Right renal pelvis (tissue), 4 donors: ENCODE data around the gene PIP4K2B. TPM values are rescaled to one million over a fixed set of nuclear protein-coding genes. Genes with fewer than 3 reads are reported as not detected.
"Not testable (repeated sequence)": the region's sequence is repeated elsewhere in the genome, so short reads cannot be mapped to it uniquely, and the experiment has no call there.

Experiments
- DNase-seq, 4 donors: peaks; one replicate each; pipeline ENCODE4 v3.0.0-alpha.2; 2013; ENCODE audit warnings: low read depth in 4 of 4, low spot score in 3 of 4, missing footprints in 1 of 4
- polyA plus RNA-seq, 4 donors: library from polyadenylated mRNA; unstranded; fragments of 120-200 nt; gene quantifications; one replicate each; pipeline ENCODE4 v1.2.1, GENCODE V29; 2013; ENCODE audit not compliant: insufficient read length in 4 of 4

PIP4K2B gene
- polyA plus RNA-seq, 4 donors: 74.1 to 84.5 (median 81.9) TPM

GRCh38 chr17:38731526-38732294, 67.6 kb downstream of the PIP4K2B start:
- no peak for DNase-seq

GRCh38 chr17:38730526-38731379, 68.6 kb downstream of the PIP4K2B start:
- DNase-seq: no peak

- DNase-seq: no peak
Observed at GRCh38 chr17:38729886-38730525, 69.3 kb downstream of the PIP4K2B start, which contains the start of gene CISD3. Gene CISD3 (plus strand): TSS chr17:38730341. CDS start chr17:38730359, 18 bp downstream.

- DNase-seq: no peak
Observed at GRCh38 chr17:38729368-38729885, 69.9 kb downstream of the PIP4K2B start.

GRCh38 chr17:38728290-38728831, 71.0 kb downstream of the PIP4K2B start:
- DNase-seq: no peak

- no peak for DNase-seq
Observed at GRCh38 chr17:38727736-38728135, 71.6 kb downstream of the PIP4K2B start.

- DNase-seq: not testable (repeated sequence)
Observed at GRCh38 chr17:38726145-38726544, 73.2 kb downstream of the PIP4K2B start.

GRCh38 chr17:38725066-38725465, 74.3 kb downstream of the PIP4K2B start:
- DNase-seq: no peak

GRCh38 chr17:38724337-38724988, 74.9 kb downstream of the PIP4K2B start:
- DNase-seq: no peak

GRCh38 chr17:38721802-38722201, 77.6 kb downstream of the PIP4K2B start:
- no peak for DNase-seq

GRCh38 chr17:38720941-38721340, 78.4 kb downstream of the PIP4K2B start:
- DNase-seq: no peak

- no peak for DNase-seq
Observed at GRCh38 chr17:38719943-38720641, 79.3 kb downstream of the PIP4K2B start.

- no peak for DNase-seq
Observed at GRCh38 chr17:38719289-38719942, 79.9 kb downstream of the PIP4K2B start.

GRCh38 chr17:38717139-38717745, 82.1 kb downstream of the PIP4K2B start:
- no peak for DNase-seq

GRCh38 chr17:38716368-38717005, 82.9 kb downstream of the PIP4K2B start:
- no peak for DNase-seq
